Measurements from ENCODE around the gene DLG1. TPM values are rescaled to one million over a fixed set of nuclear protein-coding genes. Genes with fewer than 3 reads are reported as not detected.
"Not testable (repeated sequence)": the region's sequence is repeated elsewhere in the genome, so short reads cannot be mapped to it uniquely, and the experiment has no call there.

The DLG1 gene
- polyA plus RNA-seq, 2 donors, result 39.4 to 40.7 TPM

- not testable (repeated sequence) for H3K9me3 ChIP-seq (ENCODE audit: control insufficient read depth in 2 of 2, insufficient read depth in 1 of 2, low read depth in 1 of 2, low read length in 1 of 2); H3K4me3 ChIP-seq (ENCODE audit: low read depth in 1 of 2, low read length in 2 of 2); H3K27ac ChIP-seq (ENCODE audit: low read depth in 2 of 2, low read length in 1 of 2); H3K27me3 ChIP-seq (ENCODE audit: control insufficient read depth in 1 of 2, insufficient read depth in 2 of 2, low read length in 2 of 2); H3K36me3 ChIP-seq (ENCODE audit: control insufficient read depth in 2 of 2, insufficient read depth in 2 of 2, low read length in 1 of 2); H3K4me1 ChIP-seq (ENCODE audit: control insufficient read depth in 2 of 2, insufficient read depth in 2 of 2, low read length in 1 of 2)
- WGBS, 2 donors, result 96 to 99% methylated on average over 8 of the region's 8 CpGs
Observed at GRCh38 chr3:197276808-197277207, 21.6 kb downstream of the DLG1 start.

DNA sequence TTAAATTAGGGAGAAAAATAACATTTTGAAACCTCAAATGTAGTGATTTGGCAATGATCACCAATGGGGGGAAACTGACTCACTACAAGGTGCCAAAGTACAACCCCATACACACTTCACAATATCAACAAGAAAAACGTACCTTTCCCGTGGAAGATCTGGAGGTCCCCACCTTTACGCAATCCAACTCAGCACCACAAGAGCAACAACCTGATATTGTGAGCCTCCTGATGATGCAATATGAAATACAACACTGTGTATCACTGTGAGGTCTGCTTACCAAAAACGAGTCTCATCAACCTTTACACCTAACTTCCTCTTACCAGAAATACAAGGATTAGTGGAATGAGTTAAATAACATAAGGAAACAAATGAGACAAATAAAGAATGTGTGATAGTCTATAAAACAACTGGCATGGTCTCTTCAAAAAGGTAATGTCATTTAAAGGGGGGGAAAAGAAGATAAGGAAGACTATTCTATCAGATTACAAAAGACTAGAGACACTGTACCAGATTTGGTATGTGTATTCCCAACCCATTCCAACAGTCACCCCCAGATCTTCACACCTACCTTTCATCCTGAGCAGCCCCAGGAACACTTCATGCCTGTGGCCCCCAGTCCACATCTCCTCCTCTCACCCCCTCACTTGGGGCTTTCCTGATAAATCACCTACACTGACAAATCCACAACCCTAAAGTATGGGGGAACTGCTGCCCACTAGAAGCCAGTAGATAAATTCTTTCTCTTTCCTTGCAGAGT lies 27.7 kb downstream of the DLG1 start:
- Histone ChIP-seq H3K27ac (ENCODE audit: low read depth in 2 of 2, low read length in 1 of 2) (peak overlapping the region in 1 of 2 donors; percentile 13), H3K4me3 (ENCODE audit: low read depth in 1 of 2, low read length in 2 of 2) (no peak overlapping the region), H3K27me3 (ENCODE audit: control insufficient read depth in 1 of 2, insufficient read depth in 2 of 2, low read length in 2 of 2) (no peaks in the 10 kb centered on the region), H3K9me3 (ENCODE audit: control insufficient read depth in 2 of 2, insufficient read depth in 1 of 2, low read depth in 1 of 2, low read length in 1 of 2) (no peaks in the 10 kb centered on the region), H3K36me3 (ENCODE audit: control insufficient read depth in 2 of 2, insufficient read depth in 2 of 2, low read length in 1 of 2) (peaks cover 0 to 2% of the 10 kb centered on the region in 2 donors), H3K4me1 (ENCODE audit: control insufficient read depth in 2 of 2, insufficient read depth in 2 of 2, low read length in 1 of 2) (no peaks in the 10 kb centered on the region)
- WGBS, 2 donors, result 63 to 78% methylated on average over 4 of the region's 4 CpGs

- WGBS, 2 donors, result 69 to 70% methylated on average over 3 of the region's 3 CpGs
- Histone ChIP-seq H3K4me3 (ENCODE audit: low read depth in 1 of 2, low read length in 2 of 2) (no peak overlapping the region), H3K36me3 (ENCODE audit: control insufficient read depth in 2 of 2, insufficient read depth in 2 of 2, low read length in 1 of 2) (peaks cover 0 to 2% of the 10 kb centered on the region in 2 donors), H3K9me3 (ENCODE audit: control insufficient read depth in 2 of 2, insufficient read depth in 1 of 2, low read depth in 1 of 2, low read length in 1 of 2) (no peaks in the 10 kb centered on the region), H3K27me3 (ENCODE audit: control insufficient read depth in 1 of 2, insufficient read depth in 2 of 2, low read length in 2 of 2) (no peaks in the 10 kb centered on the region), H3K4me1 (ENCODE audit: control insufficient read depth in 2 of 2, insufficient read depth in 2 of 2, low read length in 1 of 2) (no peaks in the 10 kb centered on the region), H3K27ac (ENCODE audit: low read depth in 2 of 2, low read length in 1 of 2) (no peak overlapping the region)
Observed at GRCh38 chr3:197269024-197269423, 29.4 kb downstream of the DLG1 start.

- no peaks in the 10 kb centered on the region for H3K4me1 ChIP-seq (ENCODE audit: control insufficient read depth in 2 of 2, insufficient read depth in 2 of 2, low read length in 1 of 2)
- H3K4me3 ChIP-seq (ENCODE audit: low read depth in 1 of 2, low read length in 2 of 2), result no peak overlapping the region
- no peaks in the 10 kb centered on the region for H3K9me3 ChIP-seq (ENCODE audit: control insufficient read depth in 2 of 2, insufficient read depth in 1 of 2, low read depth in 1 of 2, low read length in 1 of 2)
- H3K36me3 ChIP-seq (ENCODE audit: control insufficient read depth in 2 of 2, insufficient read depth in 2 of 2, low read length in 1 of 2), result peaks cover 0 to 2% of the 10 kb centered on the region in 2 donors
- H3K27me3 ChIP-seq (ENCODE audit: control insufficient read depth in 1 of 2, insufficient read depth in 2 of 2, low read length in 2 of 2), result no peaks in the 10 kb centered on the region
- no peak overlapping the region for H3K27ac ChIP-seq (ENCODE audit: low read depth in 2 of 2, low read length in 1 of 2)
- WGBS, 2 donors, result 66 to 68% methylated on average over 4 of the region's 4 CpGs
Observed at GRCh38 chr3:197268294-197268693, 30.1 kb downstream of the DLG1 start.

GRCh38 chr3:197266331-197266730 lies 32.1 kb downstream of the DLG1 start:
- Histone ChIP-seq H3K9me3 (ENCODE audit: control insufficient read depth in 2 of 2, insufficient read depth in 1 of 2, low read depth in 1 of 2, low read length in 1 of 2) (no peaks in the 10 kb centered on the region), H3K36me3 (ENCODE audit: control insufficient read depth in 2 of 2, insufficient read depth in 2 of 2, low read length in 1 of 2) (peaks cover 0 to 2% of the 10 kb centered on the region in 2 donors), H3K27me3 (ENCODE audit: control insufficient read depth in 1 of 2, insufficient read depth in 2 of 2, low read length in 2 of 2) (no peaks in the 10 kb centered on the region), H3K27ac (ENCODE audit: low read depth in 2 of 2, low read length in 1 of 2) (no peak overlapping the region), H3K4me1 (ENCODE audit: control insufficient read depth in 2 of 2, insufficient read depth in 2 of 2, low read length in 1 of 2) (no peaks in the 10 kb centered on the region), H3K4me3 (ENCODE audit: low read depth in 1 of 2, low read length in 2 of 2) (no peak overlapping the region)
- 97 to 98% methylated on average over 4 of the region's 4 CpGs for WGBS, 2 donors

- Histone ChIP-seq H3K36me3 (ENCODE audit: control insufficient read depth in 2 of 2, insufficient read depth in 2 of 2, low read length in 1 of 2) (no peaks in the 10 kb centered on the region), H3K27me3 (ENCODE audit: control insufficient read depth in 1 of 2, insufficient read depth in 2 of 2, low read length in 2 of 2) (no peaks in the 10 kb centered on the region), H3K4me1 (ENCODE audit: control insufficient read depth in 2 of 2, insufficient read depth in 2 of 2, low read length in 1 of 2) (no peaks in the 10 kb centered on the region)
Observed at GRCh38 chr3:197262709-197263108, 35.7 kb downstream of the DLG1 start.

GRCh38 chr3:197261164-197261509 lies 37.3 kb downstream of the DLG1 start:
- Histone ChIP-seq H3K36me3 (ENCODE audit: control insufficient read depth in 2 of 2, insufficient read depth in 2 of 2, low read length in 1 of 2) (no peaks in the 10 kb centered on the region), H3K4me3 (ENCODE audit: low read depth in 1 of 2, low read length in 2 of 2) (no peak overlapping the region), H3K4me1 (ENCODE audit: control insufficient read depth in 2 of 2, insufficient read depth in 2 of 2, low read length in 1 of 2) (no peaks in the 10 kb centered on the region), H3K9me3 (ENCODE audit: control insufficient read depth in 2 of 2, insufficient read depth in 1 of 2, low read depth in 1 of 2, low read length in 1 of 2) (no peaks in the 10 kb centered on the region), H3K27ac (ENCODE audit: low read depth in 2 of 2, low read length in 1 of 2) (no peak overlapping the region), H3K27me3 (ENCODE audit: control insufficient read depth in 1 of 2, insufficient read depth in 2 of 2, low read length in 2 of 2) (no peaks in the 10 kb centered on the region)
- 100% methylated on average over 1 of the region's 1 CpG for WGBS, 2 donors

More at GRCh38 chr3:197262709-197263108, 35.7 kb downstream of the DLG1 start:
- Histone ChIP-seq H3K4me3 (ENCODE audit: low read depth in 1 of 2, low read length in 2 of 2) (no peak overlapping the region), H3K27ac (ENCODE audit: low read depth in 2 of 2, low read length in 1 of 2) (no peak overlapping the region), H3K9me3 (ENCODE audit: control insufficient read depth in 2 of 2, insufficient read depth in 1 of 2, low read depth in 1 of 2, low read length in 1 of 2) (no peaks in the 10 kb centered on the region)

DNA sequence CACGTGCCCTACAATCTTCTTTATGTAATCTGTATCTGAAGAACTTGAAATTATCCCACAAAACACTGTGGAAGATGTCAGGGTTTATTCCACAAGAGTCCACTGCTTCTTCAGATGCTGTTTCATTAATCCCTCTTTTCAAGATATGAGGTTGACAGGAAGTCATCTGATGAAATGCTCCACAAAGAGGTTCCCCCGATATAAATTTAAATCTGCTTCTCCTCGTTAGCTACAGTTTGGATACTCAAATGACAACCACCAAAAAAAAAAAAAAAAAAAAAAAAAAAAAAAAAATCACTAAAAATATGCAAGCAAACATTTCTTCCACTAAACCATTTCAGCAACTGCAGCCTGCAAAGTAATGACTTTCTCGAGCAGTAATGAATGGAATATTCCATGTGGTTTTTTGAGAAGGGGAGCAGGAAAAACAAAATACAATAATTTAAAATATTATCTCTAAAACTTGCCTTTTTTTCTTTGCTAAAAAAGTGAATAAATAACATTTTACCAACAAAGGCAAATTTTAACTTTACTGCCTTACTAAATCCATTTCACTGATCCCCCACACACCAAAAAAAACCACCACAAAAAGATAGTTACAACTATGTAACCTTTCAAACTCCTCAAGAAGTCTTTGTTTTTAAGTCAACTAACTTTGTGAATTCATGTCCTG lies 37.8 kb downstream of the DLG1 start:
- H3K4me3 ChIP-seq (ENCODE audit: low read depth in 1 of 2, low read length in 2 of 2), result no peak overlapping the region
- no peak overlapping the region for H3K27ac ChIP-seq (ENCODE audit: low read depth in 2 of 2, low read length in 1 of 2)
- 74 to 78% methylated on average over 4 of the region's 4 CpGs for WGBS, 2 donors
- H3K9me3 ChIP-seq (ENCODE audit: control insufficient read depth in 2 of 2, insufficient read depth in 1 of 2, low read depth in 1 of 2, low read length in 1 of 2), result no peaks in the 10 kb centered on the region
- H3K4me1 ChIP-seq (ENCODE audit: control insufficient read depth in 2 of 2, insufficient read depth in 2 of 2, low read length in 1 of 2), result no peaks in the 10 kb centered on the region
- no peaks in the 10 kb centered on the region for H3K36me3 ChIP-seq (ENCODE audit: control insufficient read depth in 2 of 2, insufficient read depth in 2 of 2, low read length in 1 of 2)
- no peaks in the 10 kb centered on the region for H3K27me3 ChIP-seq (ENCODE audit: control insufficient read depth in 1 of 2, insufficient read depth in 2 of 2, low read length in 2 of 2)

DNA sequence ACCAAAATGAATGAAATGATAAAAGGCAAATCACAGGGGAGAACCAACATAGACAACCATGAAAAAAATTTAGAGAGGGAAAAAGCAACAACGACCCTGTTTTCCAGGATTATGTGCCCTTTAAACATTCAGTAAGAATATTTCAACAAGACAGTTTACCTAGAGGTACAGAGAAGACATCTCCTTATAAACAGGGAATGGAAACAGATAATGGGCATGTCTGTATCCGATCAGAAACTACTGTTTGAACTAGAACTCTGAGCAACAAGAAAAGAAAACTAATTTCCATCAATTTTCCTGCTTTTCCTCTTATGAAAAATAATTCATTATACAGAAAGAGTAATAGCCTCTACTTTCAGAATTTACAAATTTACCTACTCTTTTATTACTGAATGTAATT lies 39.3 kb downstream of the DLG1 start:
- WGBS, 2 donors, result 70 to 76% methylated on average over 2 of the region's 2 CpGs

More for the DNA sequence above, 39.3 kb downstream of the DLG1 start:
- Histone ChIP-seq H3K9me3 (ENCODE audit: control insufficient read depth in 2 of 2, insufficient read depth in 1 of 2, low read depth in 1 of 2, low read length in 1 of 2) (no peaks in the 10 kb centered on the region), H3K27me3 (ENCODE audit: control insufficient read depth in 1 of 2, insufficient read depth in 2 of 2, low read length in 2 of 2) (no peaks in the 10 kb centered on the region), H3K4me1 (ENCODE audit: control insufficient read depth in 2 of 2, insufficient read depth in 2 of 2, low read length in 1 of 2) (no peaks in the 10 kb centered on the region), H3K27ac (ENCODE audit: low read depth in 2 of 2, low read length in 1 of 2) (no peak overlapping the region), H3K4me3 (ENCODE audit: low read depth in 1 of 2, low read length in 2 of 2) (no peak overlapping the region), H3K36me3 (ENCODE audit: control insufficient read depth in 2 of 2, insufficient read depth in 2 of 2, low read length in 1 of 2) (no peaks in the 10 kb centered on the region)
